SJSA1 (cell line): ENCODE data around the gene RNF125. TPM values are rescaled to one million over a fixed set of nuclear protein-coding genes. Genes with fewer than 3 reads are reported as not detected.

Experiments used
- DNase-seq, 2 experiments: peaks; one replicate each; pipeline ENCODE4 v3.0.0-alpha.2; 2015 to 2020; ENCODE audit warnings: low spot score in 2 of 2, low read depth in 1 of 2
- H3K27ac ChIP-seq: fragments of 250-450 bp; sonication (Bioruptor Pico); 2 replicates; pipeline ENCODE4 v1.5.1; 2020; ENCODE audit warnings: mild to moderate bottlenecking, moderate library complexity
- H3K27me3 ChIP-seq: fragments of 250-450 bp; sonication (Bioruptor Pico); replicated peaks from 2 replicates; pipeline ENCODE4 v1.5.1; 2020; ENCODE audit warnings: mild to moderate bottlenecking, moderate library complexity
- H3K36me3 ChIP-seq: fragments of 250-450 bp; sonication (Bioruptor Pico); 2 replicates; pipeline ENCODE4 v1.5.1; 2020; ENCODE audit warnings: mild to moderate bottlenecking
- H3K4me1 ChIP-seq: fragments of 250-450 bp; sonication (Bioruptor Pico); replicated peaks from 2 replicates; pipeline ENCODE4 v1.6.1; 2021; ENCODE audit warnings: mild to moderate bottlenecking
- H3K4me3 ChIP-seq: fragments of 250-450 bp; sonication (Bioruptor Pico); 2 replicates; pipeline ENCODE4 v1.5.1; 2020; ENCODE audit warnings: mild to moderate bottlenecking
- H3K9me3 ChIP-seq: fragments of 250-450 bp; sonication (Bioruptor Pico); replicated peaks from 2 replicates; pipeline ENCODE4 v1.5.1; 2020; ENCODE audit warnings: mild to moderate bottlenecking
- total RNA-seq: library from RNA; depleted of rRNA; stranded (reverse); fragments of >200 nt; shearing (Covaris generic); gene quantifications from 2 replicates; pipeline ENCODE4 v1.2.3, GENCODE V29; 2014

RNF125 gene
- total RNA-seq, 1 experiment from 2014 or later, result not detected

DNA sequence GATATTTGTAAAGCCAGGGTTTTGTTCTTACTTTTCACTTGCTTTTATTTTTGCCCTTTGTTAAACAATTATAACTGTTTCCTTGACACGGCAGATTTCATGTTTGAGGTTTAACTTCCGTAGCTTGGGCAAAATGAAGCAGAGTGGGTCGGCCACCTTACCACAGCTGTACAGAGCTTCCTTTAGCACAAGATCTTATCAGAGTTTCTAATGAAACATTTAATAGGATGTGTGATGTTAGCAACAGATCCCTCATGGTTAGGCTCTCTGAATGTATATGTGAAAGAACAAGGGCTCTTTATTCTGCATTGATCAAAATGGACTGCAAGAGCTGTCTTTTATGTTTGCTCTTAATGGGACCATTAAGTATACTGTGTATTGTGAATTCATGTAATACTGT lies 22.3 kb downstream of the RNF125 start:
- no peaks in the 10 kb centered on the region for H3K4me1 ChIP-seq
- H3K9me3 ChIP-seq, result no peaks in the 10 kb centered on the region
- no peak for DNase-seq
- no peak overlapping the region for H3K4me3 ChIP-seq
- H3K27ac ChIP-seq, result no peak overlapping the region
- H3K27me3 ChIP-seq, result no peaks in the 10 kb centered on the region
- H3K36me3 ChIP-seq, result no peaks in the 10 kb centered on the region

DNA sequence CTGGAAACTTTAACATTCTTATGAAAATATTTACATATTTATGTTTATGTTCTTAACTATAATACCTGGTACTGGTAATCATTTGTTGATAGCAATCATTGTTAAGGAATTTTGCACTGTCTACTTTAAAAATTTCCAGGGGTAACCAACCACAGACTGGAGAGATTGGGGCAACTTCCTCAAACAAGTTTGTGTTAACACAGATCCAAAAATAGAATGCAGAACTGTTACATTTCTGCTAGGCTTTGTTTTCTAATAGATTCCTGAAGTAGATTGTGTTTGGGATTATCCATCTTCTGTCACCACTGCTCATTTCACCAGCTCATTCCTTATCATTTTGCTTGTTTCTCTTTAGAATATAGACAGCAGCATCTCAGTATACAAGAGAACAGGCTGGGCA lies 23.7 kb downstream of the RNF125 start:
- Histone ChIP-seq H3K27me3 (no peaks in the 10 kb centered on the region), H3K9me3 (no peaks in the 10 kb centered on the region), H3K36me3 (no peaks in the 10 kb centered on the region), H3K4me1 (no peaks in the 10 kb centered on the region), H3K27ac (no peak overlapping the region), H3K4me3 (no peak overlapping the region)
- DNase-seq, result no peak

GRCh38 chr18:32048507-32049091 lies 30.0 kb downstream of the RNF125 start:
- Histone ChIP-seq H3K36me3 (no peaks in the 10 kb centered on the region), H3K27me3 (no peaks in the 10 kb centered on the region), H3K27ac (no peak overlapping the region), H3K4me3 (no peak overlapping the region), H3K4me1 (no peaks in the 10 kb centered on the region), H3K9me3 (no peaks in the 10 kb centered on the region)
- DNase-seq, result no peak

DNA sequence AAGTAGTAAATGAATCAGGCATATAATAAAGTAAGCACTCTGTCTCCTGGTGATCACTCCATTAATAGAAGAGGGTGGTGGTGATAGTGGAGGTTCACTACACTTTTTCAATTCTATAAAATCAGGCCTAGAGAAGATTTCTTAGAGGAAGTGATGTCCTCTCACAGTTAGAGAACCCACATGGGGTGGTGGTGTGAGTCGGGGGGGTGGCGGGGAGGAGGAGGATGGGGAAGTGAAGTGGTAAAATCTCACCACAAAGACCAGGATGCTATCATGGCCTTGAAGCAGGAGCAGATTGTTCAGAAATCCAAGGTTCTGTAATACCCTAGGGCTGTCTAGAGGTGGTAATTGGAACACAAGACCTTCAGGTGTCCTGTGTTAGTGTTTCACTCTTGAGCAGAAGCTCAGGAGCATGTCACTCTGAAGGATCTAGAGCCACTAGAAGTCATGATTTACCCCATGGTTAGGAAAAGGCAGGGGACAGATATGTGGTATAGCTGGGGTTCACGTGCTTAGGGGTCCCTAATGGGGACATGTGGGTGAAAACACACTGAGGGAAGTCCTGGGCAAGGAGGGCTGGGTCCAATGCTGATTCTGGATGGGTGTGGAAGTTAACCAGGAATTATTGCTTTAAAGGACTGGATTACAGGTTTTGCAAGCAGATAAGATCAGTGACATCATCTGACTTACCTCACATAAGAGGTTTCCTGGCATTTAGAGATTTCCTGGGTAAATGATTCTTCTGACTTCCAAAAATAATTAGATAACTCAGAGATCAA lies 31.0 kb downstream of the RNF125 start:
- DNase-seq, result no peak
- no peaks in the 10 kb centered on the region for H3K4me1 ChIP-seq
- no peaks in the 10 kb centered on the region for H3K36me3 ChIP-seq
- H3K27ac ChIP-seq, result no peak overlapping the region
- H3K27me3 ChIP-seq, result no peaks in the 10 kb centered on the region
- H3K9me3 ChIP-seq, result no peaks in the 10 kb centered on the region
- no peak overlapping the region for H3K4me3 ChIP-seq

- Histone ChIP-seq H3K4me1 (no peaks in the 10 kb centered on the region), H3K27me3 (no peaks in the 10 kb centered on the region), H3K9me3 (no peaks in the 10 kb centered on the region), H3K27ac (no peak overlapping the region), H3K36me3 (no peaks in the 10 kb centered on the region), H3K4me3 (no peak overlapping the region)
- no peak for DNase-seq
Measured at GRCh38 chr18:32056613-32057358, 38.2 kb downstream of the RNF125 start.

- Histone ChIP-seq H3K27ac (no peak overlapping the region), H3K9me3 (no peaks in the 10 kb centered on the region), H3K27me3 (no peaks in the 10 kb centered on the region), H3K4me1 (no peaks in the 10 kb centered on the region), H3K36me3 (no peaks in the 10 kb centered on the region), H3K4me3 (no peak overlapping the region)
- no peak for DNase-seq
Measured at GRCh38 chr18:32057624-32058165, 39.1 kb downstream of the RNF125 start.

DNA sequence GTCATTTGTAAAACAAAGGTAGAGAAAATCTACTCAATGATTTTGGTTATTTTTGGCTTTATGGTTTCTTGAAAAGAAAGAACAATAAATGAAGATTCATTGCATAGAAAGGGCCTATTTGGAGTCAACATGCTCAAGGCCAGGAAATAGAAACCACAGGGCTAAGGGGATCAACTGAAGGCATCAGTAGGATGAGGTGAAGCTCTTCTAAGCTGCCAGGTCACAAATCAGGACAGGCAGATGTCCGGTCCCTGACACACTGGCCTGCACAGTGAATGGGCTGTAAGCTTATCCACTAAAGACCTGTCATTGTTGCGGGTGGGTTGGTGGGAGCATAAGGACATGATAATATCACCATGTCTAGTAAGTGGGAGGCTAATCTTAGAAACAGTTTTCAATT lies 41.4 kb downstream of the RNF125 start:
- H3K27me3 ChIP-seq, result no peaks in the 10 kb centered on the region
- no peaks in the 10 kb centered on the region for H3K9me3 ChIP-seq
- H3K4me1 ChIP-seq, result no peaks in the 10 kb centered on the region
- H3K36me3 ChIP-seq, result no peaks in the 10 kb centered on the region
- no peak for DNase-seq
- H3K27ac ChIP-seq, result no peak overlapping the region
- H3K4me3 ChIP-seq, result no peak overlapping the region

GRCh38 chr18:32067375-32068167 lies 48.9 kb downstream of the RNF125 start:
- H3K36me3 ChIP-seq, result no peaks in the 10 kb centered on the region
- H3K4me1 ChIP-seq, result no peaks in the 10 kb centered on the region
- H3K4me3 ChIP-seq, result no peak overlapping the region
- H3K9me3 ChIP-seq, result no peaks in the 10 kb centered on the region
- no peak for DNase-seq
- H3K27me3 ChIP-seq, result 0 out of 2 replicates have a peak, but pooled peaks cover 4% of the 10 kb centered on the region
- no peak overlapping the region for H3K27ac ChIP-seq

DNA sequence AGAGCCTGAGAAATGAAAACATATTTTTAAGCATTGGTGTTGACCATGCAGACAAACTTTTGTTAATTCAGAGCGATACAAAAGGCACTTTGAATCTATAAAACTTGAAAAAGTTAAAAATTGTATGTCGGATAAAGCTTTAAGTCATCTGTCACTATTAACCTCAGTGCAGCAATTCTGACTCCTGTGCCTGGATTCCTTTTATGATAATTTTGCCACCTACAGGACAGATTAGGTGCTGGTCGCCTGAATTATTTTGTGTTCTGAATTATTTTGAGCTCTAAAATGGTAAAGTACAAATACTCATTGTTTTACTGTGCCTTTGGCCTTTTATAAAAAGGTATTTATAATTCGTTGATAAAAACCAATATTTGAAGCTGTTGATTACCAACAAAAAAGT lies 53.7 kb downstream of the RNF125 start:
- no peak for DNase-seq
- no peaks in the 10 kb centered on the region for H3K27me3 ChIP-seq
- H3K4me1 ChIP-seq, result no peaks in the 10 kb centered on the region
- H3K27ac ChIP-seq, result no peak overlapping the region
- H3K9me3 ChIP-seq, result no peaks in the 10 kb centered on the region
- no peak overlapping the region for H3K4me3 ChIP-seq
- no peaks in the 10 kb centered on the region for H3K36me3 ChIP-seq

DNA sequence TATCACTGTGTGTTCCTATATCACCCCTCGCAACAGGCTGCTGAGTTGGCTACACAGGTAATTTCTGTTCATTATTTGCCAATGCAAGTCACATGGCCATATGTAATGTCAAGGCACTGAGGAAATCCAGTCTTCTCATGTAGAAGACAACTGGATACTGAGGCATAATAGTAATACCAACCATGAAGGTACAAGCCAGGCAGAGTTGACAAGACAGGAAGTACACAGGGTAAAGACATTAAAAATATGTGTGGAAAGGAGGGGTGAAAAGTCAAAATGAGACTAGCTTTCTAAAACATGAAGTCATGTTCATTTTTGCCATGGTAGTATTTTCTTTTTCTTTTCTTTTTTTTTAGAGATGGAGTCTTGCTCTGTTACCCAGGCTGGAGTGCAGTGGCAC lies 55.6 kb downstream of the RNF125 start:
- Histone ChIP-seq H3K9me3 (no peaks in the 10 kb centered on the region), H3K27me3 (no peaks in the 10 kb centered on the region), H3K36me3 (no peaks in the 10 kb centered on the region), H3K4me1 (no peaks in the 10 kb centered on the region), H3K4me3 (no peak overlapping the region), H3K27ac (no peak overlapping the region)
- no peak for DNase-seq

DNA sequence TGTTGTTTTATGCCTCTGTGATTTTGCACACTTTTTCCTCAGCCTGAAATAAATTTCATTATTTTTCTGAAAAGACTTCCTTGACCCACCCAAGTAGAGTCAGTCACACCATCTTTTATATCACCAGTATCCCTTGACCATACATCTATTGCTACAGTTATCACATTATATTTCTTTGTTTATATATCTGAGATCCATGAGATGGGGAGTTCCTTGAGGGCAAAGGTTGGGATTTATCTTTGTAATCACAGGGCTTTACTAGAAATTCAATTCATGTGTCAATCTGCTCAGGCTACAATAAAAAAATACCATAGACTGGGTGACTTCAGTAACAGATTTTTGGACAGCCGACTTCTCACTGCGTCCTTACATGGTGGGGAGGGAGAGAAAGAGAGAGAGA lies 60.2 kb downstream of the RNF125 start:
- no peak overlapping the region for H3K4me3 ChIP-seq
- no peaks in the 10 kb centered on the region for H3K4me1 ChIP-seq
- H3K27ac ChIP-seq, result no peak overlapping the region
- H3K27me3 ChIP-seq, result no peaks in the 10 kb centered on the region
- no peak for DNase-seq
- H3K9me3 ChIP-seq, result no peaks in the 10 kb centered on the region
- H3K36me3 ChIP-seq, result no peaks in the 10 kb centered on the region

DNA sequence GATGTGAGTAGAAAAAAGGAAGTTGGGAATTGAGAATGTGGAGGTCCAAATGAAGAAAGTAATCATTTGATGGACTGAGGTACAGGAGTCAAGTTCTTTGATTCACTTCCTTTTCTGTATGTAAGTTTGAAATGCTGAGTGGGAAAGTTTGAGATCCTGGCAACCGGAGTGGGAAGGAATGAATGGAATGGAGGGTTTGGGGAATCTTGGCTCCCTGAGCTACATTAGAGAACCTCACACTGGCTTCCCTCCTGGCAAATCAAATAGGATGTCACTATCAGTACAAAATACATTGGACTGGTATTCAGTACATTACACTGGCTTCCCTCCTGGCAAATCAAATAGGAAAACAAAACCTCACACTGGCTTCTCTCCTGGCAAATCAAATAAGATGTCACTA lies 63.3 kb downstream of the RNF125 start:
- no peaks in the 10 kb centered on the region for H3K27me3 ChIP-seq
- H3K9me3 ChIP-seq, result no peaks in the 10 kb centered on the region
- no peak for DNase-seq
- H3K36me3 ChIP-seq, result no peaks in the 10 kb centered on the region
- H3K27ac ChIP-seq, result no peak overlapping the region
- H3K4me3 ChIP-seq, result no peak overlapping the region
- no peaks in the 10 kb centered on the region for H3K4me1 ChIP-seq

DNA sequence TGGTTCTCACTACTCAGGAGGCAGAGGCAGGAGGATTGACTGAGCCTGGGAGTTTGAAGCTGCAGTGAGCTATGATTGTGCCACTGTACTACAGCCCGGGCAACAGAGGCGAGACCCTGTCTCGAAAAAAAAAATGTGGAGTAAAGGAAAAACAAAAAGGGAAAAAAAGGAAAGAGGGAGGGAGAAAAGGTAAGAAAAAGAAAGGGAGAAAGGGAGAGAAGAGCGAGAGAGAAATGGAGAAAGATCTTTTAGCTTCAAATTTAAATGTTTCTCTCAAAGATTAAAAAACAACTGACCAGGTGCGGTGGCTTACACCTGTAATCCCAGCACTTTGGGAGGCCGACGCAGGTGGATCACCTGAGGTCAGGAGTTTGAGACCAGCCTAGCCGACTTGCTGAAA lies 65.2 kb downstream of the RNF125 start:
- H3K27ac ChIP-seq, result no peak overlapping the region
- no peaks in the 10 kb centered on the region for H3K36me3 ChIP-seq
- no peak for DNase-seq
- H3K4me1 ChIP-seq, result no peaks in the 10 kb centered on the region
- H3K9me3 ChIP-seq, result no peaks in the 10 kb centered on the region
- H3K27me3 ChIP-seq, result no peaks in the 10 kb centered on the region
- no peak overlapping the region for H3K4me3 ChIP-seq
